Medulla oblongata (tissue), 1 donor: ENCODE results near the gene USP47.

Source experiments
- DNase-seq: peaks from one replicate; pipeline ENCODE4 v3.0.0-alpha.2; 2015; ENCODE audit errors: extremely low spot score

Gene USP47

GRCh38 chr11:11866203-11866602, 24.4 kb downstream of the USP47 start:
- no peak for DNase-seq

DNA sequence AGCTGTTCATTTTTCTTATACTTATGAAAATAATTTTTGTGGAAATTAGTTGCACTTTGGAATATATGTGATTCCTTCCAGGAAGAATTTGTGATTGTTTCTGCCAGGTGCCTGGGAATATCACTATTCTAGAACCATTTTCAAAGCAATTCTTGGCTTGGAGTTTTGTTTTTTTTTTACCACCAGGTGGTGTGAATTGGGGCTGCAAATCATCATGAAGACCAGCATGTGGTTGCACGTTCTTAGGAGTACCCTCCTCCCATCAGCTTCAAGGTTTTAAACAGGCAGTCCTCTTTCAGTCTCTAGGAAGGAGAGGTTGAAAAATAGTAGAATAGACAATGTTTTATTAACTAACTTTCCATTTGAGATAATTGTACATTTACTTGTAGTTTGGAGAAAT, 25.9 kb downstream of the USP47 start:
- DNase-seq = no peak

DNA sequence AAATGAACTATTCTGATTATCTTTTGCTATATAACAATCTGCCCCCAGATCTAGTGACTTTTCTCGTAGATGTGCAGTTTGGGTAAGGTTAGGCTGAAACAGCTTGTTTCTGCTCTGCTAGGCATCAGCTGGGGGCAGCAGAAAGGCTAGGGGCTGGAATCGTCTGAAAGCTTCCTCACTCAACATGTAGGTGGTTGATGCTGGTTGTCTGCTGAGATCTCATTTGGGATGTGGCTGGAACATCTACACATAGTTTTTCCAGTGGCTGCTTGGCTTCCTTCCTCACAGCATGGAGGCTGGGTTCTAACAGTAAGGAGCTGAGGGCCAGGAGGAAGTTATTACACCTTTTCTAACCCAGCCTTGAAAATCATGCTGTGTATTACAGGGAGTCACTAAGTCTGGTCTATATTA, 30.2 kb downstream of the USP47 start:
- DNase-seq = no peak

- DNase-seq = no peak
Measured at GRCh38 chr11:11876458-11876857, 34.7 kb downstream of the USP47 start.

DNA sequence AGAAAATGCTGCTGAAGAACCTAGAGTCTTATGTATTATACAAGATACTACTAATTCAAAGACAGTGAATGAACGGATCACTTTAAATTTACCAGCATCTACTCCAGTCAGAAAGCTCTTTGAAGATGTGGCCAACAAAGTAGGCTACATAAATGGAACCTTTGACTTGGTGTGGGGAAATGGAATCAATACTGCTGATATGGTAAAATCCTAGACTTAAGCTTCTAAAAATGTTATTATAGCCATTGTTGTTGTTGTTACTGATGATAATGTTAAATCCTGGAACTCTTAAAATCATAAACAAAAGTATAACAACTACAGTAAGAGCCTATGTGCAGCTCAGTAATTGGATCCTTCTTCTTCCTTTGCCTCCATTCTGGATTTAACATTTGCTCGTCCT, 38.4 kb downstream of the USP47 start:
- DNase-seq = no peak

DNA sequence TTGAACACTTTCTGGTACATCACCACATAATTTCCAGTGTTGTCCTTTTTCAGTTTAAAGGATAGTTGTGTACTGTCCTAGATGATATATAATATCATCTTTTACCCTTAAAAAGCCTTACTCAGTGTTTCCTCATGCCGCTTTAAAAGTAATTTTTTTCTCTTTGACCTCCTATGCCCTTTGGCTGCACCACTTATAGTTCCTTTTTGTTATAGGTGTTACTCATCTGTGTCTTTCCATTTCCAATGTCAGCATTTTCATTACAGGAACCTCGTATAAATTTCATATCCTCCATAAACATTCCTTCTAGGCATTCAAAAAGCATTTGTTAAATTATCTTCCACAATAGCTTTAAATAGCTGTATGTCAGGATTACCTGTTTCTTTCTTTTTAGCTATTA, 40.8 kb downstream of the USP47 start:
- no peak for DNase-seq

GRCh38 chr11:11884351-11884750, 42.6 kb downstream of the USP47 start:
- DNase-seq = no peak

DNA sequence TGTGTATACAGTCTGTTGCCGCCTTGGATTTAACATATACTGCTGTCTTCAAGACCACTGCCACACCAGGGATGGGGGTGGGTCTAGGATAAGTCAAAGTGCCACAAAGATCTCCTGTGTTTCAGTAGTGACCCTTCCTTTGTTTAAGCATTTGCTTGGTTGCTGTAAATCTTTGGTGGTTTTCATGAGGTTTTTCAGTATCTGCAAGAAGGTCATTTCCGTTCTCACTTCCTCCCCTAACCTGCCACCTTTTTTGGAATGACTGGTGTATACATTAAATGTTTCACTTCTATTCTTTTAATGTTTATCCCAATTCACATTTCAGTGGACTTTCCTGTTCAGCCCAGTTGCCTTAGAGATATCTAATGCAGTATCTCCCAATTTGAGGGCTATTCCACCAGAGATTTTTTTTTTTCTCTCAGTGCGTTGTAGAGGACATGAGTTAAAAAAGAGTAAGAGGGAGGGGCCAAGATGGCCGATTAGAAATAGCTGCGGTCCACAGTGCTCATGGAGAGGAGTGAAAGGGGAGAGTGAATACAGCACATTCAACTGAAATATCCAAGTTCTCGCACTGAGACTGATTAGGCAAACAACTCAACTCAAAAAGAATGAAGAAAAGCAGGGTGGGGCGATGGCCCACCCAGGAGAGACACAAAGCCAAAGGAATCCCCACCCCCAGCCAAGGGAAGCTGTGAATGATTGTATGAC, 43.2 kb downstream of the USP47 start:
- DNase-seq = no peak

GRCh38 chr11:11894486-11894885, 52.7 kb downstream of the USP47 start:
- DNase-seq = no peak

DNA sequence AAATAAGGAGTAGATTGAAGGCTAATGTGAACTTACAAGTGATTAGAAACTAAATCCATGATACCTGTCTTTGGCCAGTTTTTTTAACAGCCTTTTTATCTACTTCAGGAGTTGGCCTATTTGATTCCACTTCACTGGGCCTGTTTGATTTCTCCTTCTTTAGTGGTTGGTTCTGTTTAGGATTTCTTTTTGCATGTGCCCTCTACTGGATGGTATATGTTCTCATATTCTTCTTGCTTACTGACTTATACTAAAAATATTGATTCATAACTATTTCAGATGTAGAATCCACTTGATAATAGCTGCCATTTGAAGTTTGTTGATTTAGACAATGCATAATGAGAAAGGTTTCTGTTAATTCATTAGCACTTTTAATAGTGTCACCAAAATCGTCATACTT, 53.9 kb downstream of the USP47 start:
- DNase-seq = no peak

DNA sequence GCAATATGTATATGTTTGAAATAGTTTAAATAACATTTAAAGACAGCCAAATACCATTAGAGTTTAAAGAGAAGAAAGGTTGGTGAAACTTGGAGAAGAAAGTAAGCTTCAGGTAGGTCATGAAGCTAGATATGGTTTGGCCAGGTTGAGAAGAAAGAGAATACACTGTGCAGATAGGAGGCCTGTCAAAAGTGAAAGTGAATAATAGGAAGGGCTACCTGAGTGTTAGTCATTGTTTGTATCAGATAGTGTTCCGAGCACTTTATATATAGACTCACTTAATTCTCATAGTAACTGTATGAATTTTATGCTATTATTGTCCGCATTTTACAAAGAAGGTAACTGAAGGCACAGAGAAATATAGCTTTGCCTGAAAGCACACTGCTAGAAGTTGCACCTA, 56.9 kb downstream of the USP47 start:
- DNase-seq = no peak

DNA sequence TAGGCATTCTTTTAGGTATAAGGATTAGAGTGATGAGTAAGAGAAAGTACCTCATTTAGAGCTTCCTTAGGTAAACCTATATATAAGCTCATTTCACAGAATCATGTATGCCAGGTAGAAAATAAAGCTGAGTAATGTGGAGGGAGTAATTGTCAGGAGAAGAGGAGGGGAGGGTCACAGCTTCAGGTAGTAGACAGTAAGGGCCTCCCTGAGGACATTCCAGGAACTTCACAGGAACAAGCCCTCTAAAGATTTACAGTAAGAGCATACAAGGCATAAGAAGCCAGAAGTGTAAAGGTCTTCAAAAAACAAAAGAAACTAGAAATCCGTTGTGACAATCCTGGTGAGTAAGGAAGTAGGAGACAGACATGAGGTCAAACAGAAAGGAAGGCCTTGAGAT, 57.6 kb downstream of the USP47 start:
- DNase-seq = no peak

DNA sequence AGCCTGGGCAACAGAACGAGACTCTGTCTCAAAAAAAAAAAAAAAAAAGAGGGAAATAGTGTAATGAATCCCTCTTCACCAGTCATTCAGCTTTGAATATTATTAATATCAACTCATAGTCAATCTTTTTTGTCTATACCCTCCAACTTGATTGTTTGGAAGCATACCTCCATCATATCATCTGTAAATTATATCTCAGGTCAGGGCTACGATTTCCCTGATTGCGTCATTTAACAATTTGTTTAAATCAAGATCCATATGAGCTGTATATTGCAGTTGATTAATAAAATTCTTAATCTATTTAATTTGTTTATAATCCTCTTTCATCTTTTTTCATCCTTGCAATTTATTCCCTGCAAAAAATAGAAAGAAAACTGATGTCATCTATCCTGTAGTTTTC, 60.2 kb downstream of the USP47 start:
- no peak for DNase-seq

DNA sequence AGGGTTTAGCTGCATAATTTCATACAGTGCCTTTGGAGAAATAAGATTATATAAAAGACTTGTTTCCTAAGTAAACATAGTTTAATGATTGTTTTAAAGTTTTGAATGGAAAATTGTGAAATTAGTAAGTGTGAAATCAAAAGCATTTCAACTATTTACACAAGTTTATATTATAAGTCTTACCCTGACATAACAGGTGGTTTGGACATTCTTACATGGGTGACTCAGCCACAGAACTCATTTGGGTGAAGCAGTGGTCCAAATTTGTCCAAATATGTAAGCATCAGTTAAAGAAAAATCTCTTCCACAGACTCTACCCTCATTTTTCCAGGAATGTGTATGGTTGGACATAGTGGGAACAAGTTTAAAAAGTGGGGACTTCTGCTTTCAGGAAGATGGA, 68.0 kb downstream of the USP47 start:
- DNase-seq = no peak

DNA sequence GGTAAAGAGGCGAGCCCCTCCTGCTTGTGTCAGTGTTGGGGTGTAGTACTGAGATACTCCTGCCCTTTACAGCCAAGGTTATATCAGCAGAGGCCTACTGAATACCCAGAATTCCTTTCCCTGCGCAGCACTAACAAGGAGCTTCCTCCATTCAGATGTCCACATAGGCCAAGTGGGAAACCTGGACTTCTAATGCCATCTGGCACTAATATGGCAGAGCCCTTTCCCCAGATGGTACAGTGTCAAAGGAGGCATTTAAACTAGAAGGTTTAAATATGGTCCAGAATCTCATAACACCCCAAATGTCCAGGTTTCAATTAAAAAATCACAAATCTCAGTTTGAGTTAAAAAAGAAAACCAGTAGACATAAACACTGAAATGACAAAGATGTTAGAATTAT, 68.8 kb downstream of the USP47 start:
- DNase-seq = no peak

DNA sequence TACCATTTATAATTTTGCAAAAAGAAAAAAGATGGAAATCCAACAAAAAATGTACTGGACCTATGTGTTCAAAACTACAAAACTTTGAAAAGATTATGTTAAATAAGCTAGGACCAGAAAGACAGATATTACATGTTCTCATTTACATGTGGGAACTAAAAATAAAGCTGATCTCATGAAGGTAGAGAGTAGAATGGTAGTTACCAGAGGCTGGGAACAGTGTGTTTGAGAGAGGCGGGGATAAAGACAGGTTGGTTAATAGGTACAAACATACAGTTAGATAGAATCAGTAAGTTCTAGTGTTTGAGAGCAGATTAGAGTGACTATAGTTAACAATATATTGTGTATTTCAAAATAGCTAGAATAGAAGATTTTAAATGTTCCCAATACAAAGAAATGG, 71.6 kb downstream of the USP47 start:
- DNase-seq = no peak

- no peak for DNase-seq
Measured at GRCh38 chr11:11915625-11916024, 73.9 kb downstream of the USP47 start.

DNA sequence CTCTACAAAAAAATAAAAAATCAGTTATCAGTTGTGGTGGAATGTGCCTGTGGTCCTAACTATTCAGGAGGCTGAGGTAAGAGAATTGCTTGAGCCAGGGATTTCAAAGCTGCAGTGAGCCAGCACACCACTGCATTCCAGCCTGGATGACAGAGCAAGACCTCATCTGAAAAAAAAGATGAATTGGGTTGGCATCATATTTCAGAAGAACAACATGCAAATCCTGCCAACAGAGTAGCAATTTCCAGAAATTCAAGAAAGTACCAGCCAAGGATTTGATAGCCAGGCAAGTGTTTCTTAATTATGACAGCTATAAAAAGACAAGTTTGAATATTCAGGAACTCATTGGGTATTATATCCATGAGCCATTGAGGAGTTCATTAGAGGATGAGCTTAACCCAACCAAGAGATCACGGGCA, 75.2 kb downstream of the USP47 start:
- DNase-seq = no peak

- DNase-seq = peak; percentile 7
Measured at GRCh38 chr11:11923828-11924227, 82.1 kb downstream of the USP47 start.

DNA sequence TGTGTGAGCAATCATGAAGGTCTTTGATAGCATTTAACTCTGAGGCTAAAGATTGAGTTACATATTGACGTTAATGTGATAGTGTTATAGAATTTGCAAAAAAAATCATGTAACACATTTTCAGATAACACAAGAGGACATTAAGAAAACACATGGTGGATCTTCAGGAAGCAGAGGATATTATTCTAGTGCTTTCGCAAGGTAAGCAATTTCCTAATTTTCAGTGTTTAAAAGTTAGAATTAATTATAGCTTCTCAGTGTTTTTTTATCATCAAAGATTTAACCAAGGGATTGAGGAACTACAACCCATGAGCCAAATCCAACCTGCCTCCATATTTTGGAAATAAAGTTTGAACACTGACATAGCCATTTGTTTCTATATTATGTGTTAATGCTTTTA, 88.1 kb downstream of the USP47 start:
- no peak for DNase-seq

GRCh38 chr11:11931461-11932055, 89.8 kb downstream of the USP47 start:
- peak; percentile 78 for DNase-seq

DNA sequence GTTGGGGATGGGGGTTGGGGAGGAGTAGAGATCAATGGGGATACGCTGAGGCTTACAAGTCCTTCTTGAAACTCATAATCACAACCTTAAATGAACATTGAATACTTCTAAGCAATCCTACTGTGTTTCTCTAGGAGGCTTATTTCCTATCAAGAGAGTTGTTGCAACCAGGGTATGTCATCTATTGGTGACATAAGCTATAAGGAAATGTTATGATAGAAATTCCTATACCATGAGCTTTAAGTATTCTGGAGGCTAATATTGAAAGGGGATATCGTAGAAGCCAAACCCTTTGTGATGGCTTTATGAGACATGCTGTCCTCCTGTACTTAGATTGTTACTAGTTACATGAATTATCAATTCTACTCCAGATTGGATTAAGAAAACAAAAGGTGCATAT, 93.8 kb downstream of the USP47 start:
- no peak for DNase-seq

- no peak for DNase-seq
Measured at GRCh38 chr11:11937433-11937832, 95.7 kb downstream of the USP47 start.

DNA sequence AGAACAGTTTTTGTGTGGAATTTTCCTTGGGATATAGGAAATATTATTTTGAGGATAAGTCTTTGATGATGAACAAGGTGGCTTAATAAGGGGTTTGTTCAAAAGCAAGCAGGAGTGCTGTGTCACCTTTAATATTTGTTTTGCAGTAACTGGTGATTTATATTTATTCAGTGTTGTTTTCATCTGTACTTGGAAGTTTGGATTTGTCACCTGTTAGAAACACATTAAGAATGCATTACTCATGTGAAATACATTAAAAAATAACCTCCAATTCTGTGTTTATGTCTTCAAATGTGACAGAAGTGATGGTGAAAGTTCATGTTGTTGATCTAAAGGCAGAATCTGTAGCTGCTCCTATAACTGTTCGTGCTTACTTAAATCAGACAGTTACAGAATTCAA, 96.2 kb downstream of the USP47 start:
- no peak for DNase-seq
